Measurements from ENCODE around the gene ABCC9.

DNA sequence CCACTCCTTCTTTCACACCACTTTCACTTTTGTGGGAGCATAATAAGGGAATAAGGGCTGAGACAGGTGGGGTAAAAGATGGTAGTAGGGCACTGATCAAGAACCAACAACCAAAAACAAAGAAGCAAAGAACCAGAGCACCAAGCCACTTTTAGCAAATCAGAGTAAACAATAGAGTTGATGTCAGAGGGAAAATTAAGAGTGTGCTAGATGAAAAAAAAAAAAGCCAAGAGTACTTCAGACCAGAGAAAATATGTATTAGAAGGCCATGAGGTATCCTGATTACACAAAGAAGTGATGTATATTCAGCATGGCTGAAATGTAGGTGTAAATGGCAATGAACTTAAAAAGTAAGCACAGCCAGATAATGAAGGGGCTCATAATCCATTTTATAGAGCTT lies 75.4 kb downstream of the ABCC9 start:
- TF ChIP-seq, protein P1, sequence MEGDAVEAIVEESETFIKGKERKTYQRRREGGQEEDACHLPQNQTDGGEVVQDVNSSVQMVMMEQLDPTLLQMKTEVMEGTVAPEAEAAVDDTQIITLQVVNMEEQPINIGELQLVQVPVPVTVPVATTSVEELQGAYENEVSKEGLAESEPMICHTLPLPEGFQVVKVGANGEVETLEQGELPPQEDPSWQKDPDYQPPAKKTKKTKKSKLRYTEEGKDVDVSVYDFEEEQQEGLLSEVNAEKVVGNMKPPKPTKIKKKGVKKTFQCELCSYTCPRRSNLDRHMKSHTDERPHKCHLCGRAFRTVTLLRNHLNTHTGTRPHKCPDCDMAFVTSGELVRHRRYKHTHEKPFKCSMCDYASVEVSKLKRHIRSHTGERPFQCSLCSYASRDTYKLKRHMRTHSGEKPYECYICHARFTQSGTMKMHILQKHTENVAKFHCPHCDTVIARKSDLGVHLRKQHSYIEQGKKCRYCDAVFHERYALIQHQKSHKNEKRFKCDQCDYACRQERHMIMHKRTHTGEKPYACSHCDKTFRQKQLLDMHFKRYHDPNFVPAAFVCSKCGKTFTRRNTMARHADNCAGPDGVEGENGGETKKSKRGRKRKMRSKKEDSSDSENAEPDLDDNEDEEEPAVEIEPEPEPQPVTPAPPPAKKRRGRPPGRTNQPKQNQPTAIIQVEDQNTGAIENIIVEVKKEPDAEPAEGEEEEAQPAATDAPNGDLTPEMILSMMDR (IDR thresholded peaks at IDR 0.05), result no peak
- no peak for TF ChIP-seq POLR2A (IDR thresholded peaks at IDR 0.05)
- no peak for TF ChIP-seq POLR2AphosphoS5 (IDR thresholded peaks at IDR 0.05)

Data from breast epithelium (tissue), 3 donors.